Mononuclear cell (primary cell): ENCODE measurements around the gene KCNH1. TPM values are rescaled to one million over a fixed set of nuclear protein-coding genes. Genes with fewer than 3 reads are reported as not detected.

ENCODE experiments used
- H3K27me3 ChIP-seq: 2 replicates; pipeline ENCODE4 v1.6.0; 2011; ENCODE audit warnings: low read length, control low read depth; ENCODE audit not compliant: insufficient read depth
- H3K4me1 ChIP-seq: 2 replicates; pipeline ENCODE4 v1.5.1; 2011; ENCODE audit warnings: mild to moderate bottlenecking, low read length, control low read depth; ENCODE audit not compliant: insufficient read depth
- H3K4me3 ChIP-seq: 2 replicates; pipeline ENCODE4 v1.5.1; 2011; ENCODE audit warnings: mild to moderate bottlenecking, low read length, moderate library complexity
- H3K9me3 ChIP-seq: 2 replicates; pipeline ENCODE4 v1.5.1; 2011; ENCODE audit warnings: low read depth, mild to moderate bottlenecking, control low read depth, low read length
- total RNA-seq: library from RNA; depleted of rRNA; stranded (reverse); fragments of >200 nt; gene quantifications from one replicate; pipeline ENCODE4 v1.2.3, GENCODE V29; 2012

KCNH1 gene
- total RNA-seq, 1 donor, result not detected

DNA sequence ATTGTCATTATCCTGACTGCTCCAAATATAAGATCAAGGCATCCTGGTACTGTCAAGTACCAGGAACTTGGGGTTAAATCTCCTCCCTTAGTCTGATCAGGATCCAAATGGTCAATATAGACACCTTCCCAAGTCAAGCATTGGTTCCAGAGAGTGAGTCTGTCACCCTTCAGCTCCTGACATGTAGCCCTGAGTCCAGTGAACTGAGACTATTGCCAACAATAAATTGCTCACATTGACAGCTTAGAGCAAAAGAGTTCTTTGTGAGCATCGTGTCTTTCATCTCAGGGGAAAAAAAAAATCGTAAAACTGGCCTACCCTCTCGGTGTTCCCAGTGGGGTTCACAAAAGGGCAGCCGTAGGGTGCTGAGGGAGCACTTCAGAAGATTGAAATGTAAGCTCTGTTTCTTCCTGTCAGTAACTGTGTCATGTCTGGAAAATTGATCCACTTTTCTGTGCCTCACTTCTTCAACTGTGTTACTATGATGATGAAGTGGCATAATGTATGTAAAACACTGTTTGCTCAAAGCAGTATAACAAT lies 228.5 kb downstream of the KCNH1 start:
- H3K9me3 ChIP-seq, result no peaks in the 10 kb centered on the region
- H3K27me3 ChIP-seq, result no peaks in the 10 kb centered on the region
- H3K4me1 ChIP-seq, result no peaks in the 10 kb centered on the region
- H3K4me3 ChIP-seq, result no peak overlapping the region

DNA sequence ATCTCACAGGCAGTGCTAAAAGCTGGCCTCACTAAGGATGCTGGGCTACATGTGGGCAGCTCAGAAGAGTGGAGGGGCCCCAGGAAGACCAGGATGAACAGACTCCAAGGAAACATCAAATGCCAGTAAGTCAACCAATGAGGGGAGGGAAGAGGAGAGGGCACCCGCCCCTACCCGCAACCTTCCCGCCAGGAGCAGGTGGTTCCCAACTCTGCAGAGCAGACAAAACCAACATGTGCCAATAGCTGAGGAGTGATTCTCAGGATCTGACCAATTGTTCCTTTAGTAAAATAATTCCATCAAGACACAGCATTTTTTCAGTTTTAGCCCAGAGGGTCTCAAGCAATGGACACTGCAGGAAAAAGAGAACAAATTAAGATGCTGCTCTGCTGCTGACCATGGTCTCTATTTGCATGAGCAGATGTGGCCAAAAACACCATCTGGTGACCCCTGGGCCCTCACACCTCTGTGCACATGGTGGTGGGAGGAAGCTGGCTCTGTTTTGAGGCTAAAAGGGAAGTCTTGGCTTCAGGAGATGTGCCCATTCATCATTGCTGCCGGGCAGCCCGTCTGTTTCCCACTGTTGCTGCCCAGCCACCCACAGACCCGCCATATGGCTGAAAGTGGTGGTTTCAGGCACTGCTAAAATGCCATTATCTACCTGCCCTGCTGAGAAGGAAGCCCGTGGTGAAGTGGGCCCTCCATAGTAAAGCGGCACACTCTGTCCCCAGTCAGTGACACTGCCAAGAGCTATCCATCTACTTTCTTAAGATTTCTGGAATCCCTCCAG lies 231.8 kb downstream of the KCNH1 start:
- Histone ChIP-seq H3K4me1 (no peaks in the 10 kb centered on the region), H3K27me3 (no peaks in the 10 kb centered on the region), H3K9me3 (no peaks in the 10 kb centered on the region), H3K4me3 (no peak overlapping the region)

DNA sequence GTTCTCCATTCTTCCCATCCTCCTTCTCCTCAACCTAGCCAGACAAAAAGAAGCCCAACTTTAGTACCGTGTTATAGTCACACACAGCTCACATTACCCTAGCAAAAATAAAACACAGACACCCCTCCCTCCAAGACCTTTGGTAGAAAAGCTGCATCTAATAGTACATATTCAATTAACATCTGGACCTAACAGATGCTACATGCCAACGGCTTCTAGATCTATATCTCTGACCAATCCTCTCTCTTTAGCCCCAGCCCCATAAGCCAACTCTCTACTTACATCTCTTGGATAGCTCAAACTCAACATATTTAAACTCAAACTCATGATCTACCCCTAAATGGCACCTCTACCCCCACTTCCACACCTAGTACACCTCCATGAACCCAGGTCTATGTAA lies 233.1 kb downstream of the KCNH1 start:
- Histone ChIP-seq H3K4me3 (no peak overlapping the region), H3K4me1 (no peaks in the 10 kb centered on the region), H3K27me3 (no peaks in the 10 kb centered on the region), H3K9me3 (no peaks in the 10 kb centered on the region)

DNA sequence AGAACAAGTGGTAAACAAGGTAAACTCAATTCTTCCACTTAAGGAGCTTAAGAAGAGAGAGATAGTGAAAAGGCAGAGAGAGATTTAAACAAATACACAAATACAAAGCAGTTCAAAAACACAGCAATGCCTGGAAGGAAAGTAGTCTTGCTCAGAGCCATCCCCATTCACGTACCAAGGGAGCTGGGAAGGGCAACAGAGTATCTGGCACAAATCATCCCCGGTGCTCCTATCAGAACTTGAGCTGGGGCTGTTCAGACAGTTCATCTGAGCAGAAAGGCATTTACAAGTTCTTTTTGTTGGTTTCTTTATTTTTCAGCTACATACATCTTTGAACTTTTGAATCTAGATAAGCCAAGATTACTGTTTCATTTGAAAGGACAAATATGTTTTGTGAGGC lies 233.9 kb downstream of the KCNH1 start:
- Histone ChIP-seq H3K4me3 (no peak overlapping the region), H3K4me1 (no peaks in the 10 kb centered on the region), H3K9me3 (no peaks in the 10 kb centered on the region), H3K27me3 (no peaks in the 10 kb centered on the region)

DNA sequence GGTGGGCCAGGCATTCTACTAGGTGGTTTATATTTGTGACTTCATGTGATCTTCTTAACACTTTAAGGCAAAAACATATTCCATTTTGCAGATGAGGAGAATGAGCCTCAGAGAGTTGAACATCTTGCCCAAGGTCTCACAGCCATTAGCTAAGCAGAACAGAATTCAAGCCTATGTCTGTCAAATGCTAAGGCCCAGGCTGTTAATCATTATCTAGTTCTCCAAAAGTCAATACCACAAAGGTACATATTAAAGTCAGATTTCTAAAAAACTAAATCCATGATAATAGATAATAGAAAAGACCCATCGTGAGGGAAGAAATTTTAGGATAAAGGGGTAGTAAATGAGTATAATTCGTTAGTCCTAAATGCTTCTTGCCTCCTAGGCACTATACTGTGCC lies 234.3 kb downstream of the KCNH1 start:
- H3K4me3 ChIP-seq, result no peak overlapping the region
- H3K4me1 ChIP-seq, result no peaks in the 10 kb centered on the region
- H3K9me3 ChIP-seq, result no peaks in the 10 kb centered on the region
- H3K27me3 ChIP-seq, result no peaks in the 10 kb centered on the region

DNA sequence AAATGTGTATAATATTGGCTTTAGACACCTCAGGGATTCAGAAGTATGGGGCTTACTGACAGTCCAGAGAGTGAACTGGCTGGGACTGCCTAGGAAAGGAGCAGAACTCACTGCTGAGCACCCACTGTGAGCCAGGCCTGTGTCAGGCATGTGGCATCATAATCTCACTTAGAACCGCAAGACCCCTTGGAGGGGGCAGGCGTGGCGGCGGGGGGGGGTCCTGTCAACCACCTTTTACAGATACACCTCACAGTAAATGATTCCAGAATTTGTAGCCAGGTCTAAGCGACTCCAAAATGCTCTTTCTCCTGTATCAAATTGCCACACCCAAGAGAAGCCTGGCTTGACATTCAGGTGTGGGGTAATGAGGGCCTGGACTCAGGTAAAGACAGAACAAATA lies 235.5 kb downstream of the KCNH1 start:
- H3K9me3 ChIP-seq, result peaks cover 3% of the 10 kb centered on the region

DNA sequence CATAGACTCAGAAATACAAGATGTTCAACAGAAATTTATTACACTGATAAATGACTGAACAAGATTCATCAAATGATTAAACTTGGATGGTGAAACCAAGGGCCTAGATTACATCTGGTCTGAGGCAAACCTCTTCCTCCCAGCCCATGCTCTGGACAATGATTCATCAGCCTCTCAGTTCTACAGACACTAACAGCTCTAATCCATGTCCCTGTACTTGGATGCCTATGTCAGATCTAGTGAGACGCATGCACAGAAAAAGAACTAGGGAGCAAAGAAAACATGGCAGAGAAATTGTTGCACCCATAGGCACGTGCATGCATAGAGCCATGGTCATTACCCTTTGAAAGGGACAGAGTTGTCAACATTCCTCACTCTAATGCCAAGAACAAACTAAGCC lies 250.1 kb downstream of the KCNH1 start:
- H3K27me3 ChIP-seq, result peaks cover 2% of the 10 kb centered on the region
- no peaks in the 10 kb centered on the region for H3K9me3 ChIP-seq
- H3K4me1 ChIP-seq, result no peaks in the 10 kb centered on the region
- H3K4me3 ChIP-seq, result no peak overlapping the region

More for the DNA sequence above, 235.5 kb downstream of the KCNH1 start:
- H3K27me3 ChIP-seq, result no peaks in the 10 kb centered on the region
- no peaks in the 10 kb centered on the region for H3K4me1 ChIP-seq
- no peak overlapping the region for H3K4me3 ChIP-seq

DNA sequence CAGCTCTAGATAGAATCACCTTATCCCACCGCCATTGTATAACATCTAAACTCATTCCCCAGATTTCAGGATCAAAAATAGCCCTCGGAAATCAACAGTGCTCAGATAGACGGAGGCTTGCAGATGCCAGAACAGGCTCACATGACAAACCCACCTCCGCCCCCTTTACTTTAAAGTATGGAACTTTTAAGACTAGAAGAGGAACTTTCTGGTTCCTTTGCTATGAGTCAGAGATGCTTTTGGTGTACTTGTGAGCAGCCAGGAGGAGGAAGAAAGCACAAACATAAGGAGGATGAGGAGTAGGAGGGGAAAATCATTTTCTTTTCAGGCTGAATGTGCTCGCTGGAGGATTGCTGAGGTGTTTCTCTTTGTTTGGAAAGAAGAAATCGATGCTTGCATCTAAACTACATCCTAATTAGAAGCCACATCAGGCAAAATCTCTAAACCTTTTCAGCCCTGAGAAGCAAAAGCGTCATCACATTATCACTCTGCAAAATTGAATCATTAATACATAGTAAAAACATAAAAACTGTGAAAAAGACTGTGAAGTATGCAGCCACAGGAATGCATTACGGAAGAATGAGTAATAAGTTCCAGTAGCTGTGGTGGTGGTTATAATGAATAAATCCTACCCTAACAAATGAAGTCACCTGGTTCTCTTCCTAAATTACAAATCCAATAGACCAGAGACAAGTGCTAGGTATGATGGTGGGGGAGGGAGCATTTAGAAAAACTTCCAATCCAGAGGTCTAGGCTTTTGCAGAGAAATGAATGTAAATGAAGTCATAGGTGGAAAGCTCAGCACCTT lies 251.3 kb downstream of the KCNH1 start:
- Histone ChIP-seq H3K4me1 (no peaks in the 10 kb centered on the region), H3K4me3 (no peak overlapping the region), H3K27me3 (peaks cover 2% of the 10 kb centered on the region), H3K9me3 (no peaks in the 10 kb centered on the region)

DNA sequence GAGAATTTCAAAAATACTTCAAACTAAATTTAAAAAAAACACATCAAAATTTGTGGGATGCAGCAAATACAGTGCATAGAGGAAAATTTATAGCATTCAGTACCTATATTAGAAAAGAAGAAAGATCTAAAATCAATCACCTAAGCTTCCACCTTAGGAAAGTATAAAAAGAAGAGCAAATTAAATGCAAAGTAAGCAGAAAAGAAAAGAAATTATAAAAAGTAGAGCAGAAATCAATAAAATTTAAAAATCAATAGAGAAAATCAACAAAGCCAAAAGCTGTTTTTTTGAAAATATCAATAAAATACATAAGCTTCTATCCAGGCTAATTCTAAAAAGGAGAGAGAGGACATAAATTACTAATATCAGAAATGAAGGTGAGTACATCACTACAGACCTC lies 255.4 kb downstream of the KCNH1 start:
- Histone ChIP-seq H3K4me3 (no peak overlapping the region), H3K27me3 (peaks cover 2% of the 10 kb centered on the region), H3K9me3 (no peaks in the 10 kb centered on the region), H3K4me1 (no peaks in the 10 kb centered on the region)

DNA sequence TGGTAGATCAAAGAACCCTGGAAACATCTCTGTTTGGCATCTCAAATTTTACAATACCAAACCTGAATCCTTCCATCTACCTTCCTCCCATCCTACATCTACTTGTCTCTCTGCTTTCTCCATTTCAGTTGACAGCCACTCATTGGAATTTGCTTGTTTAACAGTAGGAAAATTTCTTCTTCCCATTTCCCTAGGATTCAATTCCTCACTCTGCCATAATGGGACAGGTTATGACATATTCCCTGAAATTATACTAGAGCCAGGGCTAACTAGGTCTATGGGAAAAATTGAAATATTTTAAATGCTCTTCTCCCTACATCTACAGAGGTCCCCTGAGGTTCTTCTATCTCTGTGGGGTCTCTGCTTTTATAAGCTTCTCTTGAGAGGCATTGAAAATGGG lies 257.7 kb downstream of the KCNH1 start:
- Histone ChIP-seq H3K27me3 (no peaks in the 10 kb centered on the region), H3K4me3 (no peak overlapping the region), H3K4me1 (no peaks in the 10 kb centered on the region), H3K9me3 (no peaks in the 10 kb centered on the region)

DNA sequence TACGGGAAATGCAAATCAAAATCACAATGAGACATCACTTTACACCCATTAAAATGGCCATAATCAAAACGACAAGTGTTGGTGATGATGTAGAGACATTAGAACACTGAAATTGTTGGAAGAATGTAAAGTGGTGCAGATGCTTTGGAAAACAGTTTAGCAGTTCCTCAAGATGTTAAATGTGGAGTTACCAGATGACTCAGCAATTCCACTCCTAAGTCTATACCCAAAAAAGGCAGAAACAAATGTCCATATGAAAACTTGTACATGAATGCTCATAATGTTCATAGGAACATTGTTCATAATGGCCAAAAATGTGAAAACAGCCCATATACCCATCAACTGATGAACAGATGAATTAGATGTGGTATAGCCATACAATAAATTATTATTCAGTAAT lies 267.4 kb downstream of the KCNH1 start:
- Histone ChIP-seq H3K4me3 (no peak overlapping the region), H3K9me3 (peaks cover 11% of the 10 kb centered on the region), H3K4me1 (no peaks in the 10 kb centered on the region), H3K27me3 (no peaks in the 10 kb centered on the region)

DNA sequence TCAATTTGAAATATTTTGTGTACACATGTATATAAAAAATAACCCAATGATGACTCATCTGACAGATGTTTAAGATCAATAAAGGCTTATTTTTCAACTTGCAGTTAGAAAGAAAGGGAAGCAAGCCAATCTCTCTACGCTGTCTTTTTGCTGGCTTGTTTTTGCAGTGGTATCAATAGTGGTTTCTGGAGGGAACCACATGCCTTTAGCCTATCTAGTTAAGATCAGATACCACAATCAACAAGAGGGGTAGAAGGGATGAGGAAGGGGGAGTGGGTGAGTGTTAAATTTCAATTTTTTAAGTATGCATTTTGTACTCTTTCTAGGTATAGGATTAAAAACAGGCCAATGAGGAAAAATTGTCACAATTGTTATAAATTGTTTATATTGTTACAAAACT lies 276.2 kb downstream of the KCNH1 start:
- Histone ChIP-seq H3K4me1 (no peaks in the 10 kb centered on the region), H3K27me3 (no peaks in the 10 kb centered on the region), H3K9me3 (no peaks in the 10 kb centered on the region), H3K4me3 (no peak overlapping the region)

DNA sequence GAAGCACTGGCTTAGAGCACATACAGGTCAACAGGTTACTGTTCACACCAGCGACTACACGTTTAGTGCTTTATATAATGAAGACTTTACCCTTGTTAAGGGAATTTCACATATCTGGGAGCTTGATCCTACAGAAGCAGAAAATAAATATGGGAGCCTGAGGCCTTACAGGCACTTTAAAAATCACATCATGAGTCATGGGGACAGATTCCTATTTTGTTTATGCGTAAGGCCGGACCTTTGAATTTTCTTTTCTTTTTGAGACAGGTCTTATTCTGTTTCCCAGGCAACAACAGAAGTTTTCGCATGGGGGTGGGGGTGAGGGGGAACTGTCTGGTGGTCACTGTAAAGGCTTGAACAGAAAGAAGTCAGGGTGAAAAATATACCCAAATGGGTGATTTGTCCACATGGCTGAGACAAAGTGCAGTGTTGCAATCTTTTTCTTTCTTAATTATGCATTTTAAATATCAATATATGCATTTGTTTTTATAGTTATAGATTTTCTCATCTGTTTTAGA lies 276.7 kb downstream of the KCNH1 start:
- Histone ChIP-seq H3K9me3 (no peaks in the 10 kb centered on the region), H3K4me1 (no peaks in the 10 kb centered on the region), H3K27me3 (no peaks in the 10 kb centered on the region), H3K4me3 (no peak overlapping the region)

DNA sequence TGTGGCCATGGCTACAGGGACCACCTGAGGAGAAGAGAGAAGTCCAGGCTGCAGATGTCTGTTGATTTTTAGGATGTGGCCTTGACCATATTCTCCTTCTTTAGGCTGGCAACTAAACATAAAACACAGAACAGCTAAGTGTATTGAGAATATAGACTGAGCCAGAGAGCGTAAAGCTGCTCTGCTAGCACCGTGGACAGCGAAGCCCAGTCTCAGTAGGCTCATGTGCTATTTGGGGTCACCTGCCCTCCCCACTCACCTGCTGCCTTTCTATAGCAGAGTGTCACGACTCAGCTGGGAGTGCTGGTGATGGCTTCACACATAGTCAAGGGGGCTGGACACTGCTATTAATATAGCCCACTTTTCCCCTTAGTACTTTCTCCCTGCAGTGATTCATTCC lies 278.5 kb downstream of the KCNH1 start:
- H3K4me3 ChIP-seq, result no peak overlapping the region
- no peaks in the 10 kb centered on the region for H3K27me3 ChIP-seq
- no peaks in the 10 kb centered on the region for H3K9me3 ChIP-seq
- no peaks in the 10 kb centered on the region for H3K4me1 ChIP-seq

DNA sequence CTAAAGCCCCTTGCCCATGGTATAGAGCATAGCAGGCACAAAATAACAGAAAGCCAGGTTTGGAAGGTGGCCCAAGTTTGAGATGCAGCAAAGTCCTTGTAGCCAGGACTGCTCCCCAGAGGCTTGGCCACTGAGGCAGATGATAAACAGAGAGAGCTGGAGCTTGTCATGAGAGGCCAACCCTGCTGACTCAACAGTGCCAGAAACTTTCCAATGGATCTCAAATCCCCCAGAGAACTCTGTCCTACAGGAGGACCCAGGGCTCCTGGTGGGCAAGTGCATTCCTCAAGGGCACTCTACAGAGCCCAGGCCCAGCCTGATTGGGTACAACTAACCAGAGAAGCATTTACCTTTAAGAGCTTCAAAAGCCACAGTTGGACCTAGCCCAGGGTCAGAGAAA lies 280.7 kb downstream of the KCNH1 start:
- H3K4me1 ChIP-seq, result no peaks in the 10 kb centered on the region
- H3K27me3 ChIP-seq, result no peaks in the 10 kb centered on the region
- H3K9me3 ChIP-seq, result no peaks in the 10 kb centered on the region
- H3K4me3 ChIP-seq, result no peak overlapping the region
